ENCODE results near the gene RGS9BP.
"Not testable (repeated sequence)": the region's sequence is repeated elsewhere in the genome, so short reads cannot be mapped to it uniquely, and the experiment has no call there.

Gene RGS9BP

GRCh38 chr19:32675720-32676185 lies at the start of gene RGS9BP:
RGS9BP (plus strand) TSS chr19:32675848; CDS start chr19:32676264, 416 bp downstream.
- peak; percentile 55 for DNase-seq

- DNase-seq = no peak
These were observed 48.7 kb upstream of the RGS9BP start for GRCh38 chr19:32626969-32627368.

- no peak for DNase-seq
These were observed 47.9 kb upstream of the RGS9BP start for GRCh38 chr19:32627714-32628270.

GRCh38 chr19:32630338-32630737 lies 45.3 kb upstream of the RGS9BP start:
- DNase-seq = no peak

GRCh38 chr19:32631381-32631780 lies 44.3 kb upstream of the RGS9BP start:
- DNase-seq = no peak

GRCh38 chr19:32637480-32637879 lies 38.2 kb upstream of the RGS9BP start:
- no peak for DNase-seq

GRCh38 chr19:32638625-32639024 lies 37.0 kb upstream of the RGS9BP start:
- no peak for DNase-seq

- DNase-seq = no peak
These were observed 32.9 kb upstream of the RGS9BP start for GRCh38 chr19:32642771-32643170.

- DNase-seq = no peak
These were observed 29.1 kb upstream of the RGS9BP start for GRCh38 chr19:32646556-32646955.

GRCh38 chr19:32647361-32647760 lies 28.3 kb upstream of the RGS9BP start:
- DNase-seq = no peak

GRCh38 chr19:32649751-32650150 lies 25.9 kb upstream of the RGS9BP start:
- DNase-seq = no peak

GRCh38 chr19:32650671-32651070 lies 25.0 kb upstream of the RGS9BP start:
- DNase-seq = no peak

GRCh38 chr19:32651729-32652140 lies 23.9 kb upstream of the RGS9BP start:
- DNase-seq = no peak

- not testable (repeated sequence) for DNase-seq
These were observed 23.3 kb upstream of the RGS9BP start for GRCh38 chr19:32652331-32652730.

GRCh38 chr19:32652894-32653598 lies 22.6 kb upstream of the RGS9BP start:
- DNase-seq = no peak

- DNase-seq = no peak
These were observed 22.1 kb upstream of the RGS9BP start for GRCh38 chr19:32653599-32653915.

GRCh38 chr19:32656379-32656778 lies 19.3 kb upstream of the RGS9BP start:
- DNase-seq = not testable (repeated sequence)

GRCh38 chr19:32658075-32658474 lies 17.6 kb upstream of the RGS9BP start:
- no peak for DNase-seq

- DNase-seq = no peak
These were observed 17.1 kb upstream of the RGS9BP start for GRCh38 chr19:32658527-32658926.

GRCh38 chr19:32661318-32661717 lies 14.3 kb upstream of the RGS9BP start:
- no peak for DNase-seq

- no peak for DNase-seq
These were observed 13.5 kb upstream of the RGS9BP start for GRCh38 chr19:32662186-32662585.

- DNase-seq = no peak
These were observed 9.6 kb upstream of the RGS9BP start for GRCh38 chr19:32666084-32666483.

GRCh38 chr19:32669310-32669709 lies 6.3 kb upstream of the RGS9BP start:
- DNase-seq = no peak

- no peak for DNase-seq
These were observed 3.6 kb upstream of the RGS9BP start for GRCh38 chr19:32671883-32672593.
